ENCODE measurements around the gene SMARCE1. TPM values are rescaled to one million over a fixed set of nuclear protein-coding genes. Genes with fewer than 3 reads are reported as not detected.

Gene SMARCE1
- total RNA-seq, 1 donor from 2014 or later, result 93.1 TPM

DNA sequence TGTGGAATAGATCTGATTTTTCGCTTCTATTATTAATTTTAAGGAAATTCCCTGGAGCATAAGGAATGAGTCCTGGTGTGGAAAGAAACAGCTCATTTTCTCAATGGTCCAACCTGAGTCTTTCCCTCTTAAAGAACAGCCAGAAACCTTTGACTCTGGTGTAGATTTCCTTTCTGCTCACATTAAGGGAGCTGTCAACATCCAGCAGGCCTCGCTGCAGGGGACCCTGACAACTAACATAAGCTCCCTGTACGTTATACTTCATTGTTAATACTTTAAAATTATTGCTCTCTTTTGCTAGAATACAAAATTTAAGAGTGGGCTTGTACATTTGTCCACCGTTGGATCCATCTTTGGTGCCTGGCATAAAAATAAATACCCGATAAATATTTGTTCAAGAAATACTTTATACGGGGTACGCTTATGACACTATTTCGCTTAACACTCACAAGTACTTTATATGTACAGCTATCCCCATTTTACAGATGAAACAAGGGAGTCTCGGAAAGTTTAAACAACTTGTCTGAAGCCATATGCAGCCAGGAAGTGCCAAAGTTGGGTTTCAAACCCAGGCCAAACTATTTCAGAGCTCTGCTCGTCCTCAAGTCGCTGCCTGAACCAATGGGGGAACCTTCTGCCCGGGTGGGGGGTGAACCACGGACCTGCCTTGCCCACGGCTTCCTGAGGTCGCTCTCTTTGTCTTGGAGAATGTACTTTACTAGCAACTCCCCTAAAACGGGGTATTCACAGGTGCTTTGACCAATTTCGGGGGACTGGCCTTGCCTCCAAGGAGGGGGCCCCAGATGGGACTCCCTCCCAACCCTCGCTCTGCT is 611 bp downstream of the SMARCE1 start:
- peak overlapping the region; percentile 94 for H3K4me3 Mint-ChIP-seq (ENCODE audit: unreplicated experiment)
- DNase-seq (ENCODE audit: low spot score), result no peak
- H3K36me3 Mint-ChIP-seq (ENCODE audit: low read depth), result peaks cover 16% of the 10 kb centered on the region
- TF ChIP-seq, protein P1, sequence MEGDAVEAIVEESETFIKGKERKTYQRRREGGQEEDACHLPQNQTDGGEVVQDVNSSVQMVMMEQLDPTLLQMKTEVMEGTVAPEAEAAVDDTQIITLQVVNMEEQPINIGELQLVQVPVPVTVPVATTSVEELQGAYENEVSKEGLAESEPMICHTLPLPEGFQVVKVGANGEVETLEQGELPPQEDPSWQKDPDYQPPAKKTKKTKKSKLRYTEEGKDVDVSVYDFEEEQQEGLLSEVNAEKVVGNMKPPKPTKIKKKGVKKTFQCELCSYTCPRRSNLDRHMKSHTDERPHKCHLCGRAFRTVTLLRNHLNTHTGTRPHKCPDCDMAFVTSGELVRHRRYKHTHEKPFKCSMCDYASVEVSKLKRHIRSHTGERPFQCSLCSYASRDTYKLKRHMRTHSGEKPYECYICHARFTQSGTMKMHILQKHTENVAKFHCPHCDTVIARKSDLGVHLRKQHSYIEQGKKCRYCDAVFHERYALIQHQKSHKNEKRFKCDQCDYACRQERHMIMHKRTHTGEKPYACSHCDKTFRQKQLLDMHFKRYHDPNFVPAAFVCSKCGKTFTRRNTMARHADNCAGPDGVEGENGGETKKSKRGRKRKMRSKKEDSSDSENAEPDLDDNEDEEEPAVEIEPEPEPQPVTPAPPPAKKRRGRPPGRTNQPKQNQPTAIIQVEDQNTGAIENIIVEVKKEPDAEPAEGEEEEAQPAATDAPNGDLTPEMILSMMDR (IDR thresholded peaks at IDR 0.05), result no peak
- no peaks in the 10 kb centered on the region for H3K9me3 Mint-ChIP-seq (ENCODE audit: low read depth)
- H3K4me1 Mint-ChIP-seq (ENCODE audit: low read depth), result peaks cover 32% of the 10 kb centered on the region
- H3K27me3 Mint-ChIP-seq (ENCODE audit: low read depth), result no peaks in the 10 kb centered on the region
- H3K27ac Mint-ChIP-seq (ENCODE audit: unreplicated experiment), result peak overlapping the region; percentile 99

DNA sequence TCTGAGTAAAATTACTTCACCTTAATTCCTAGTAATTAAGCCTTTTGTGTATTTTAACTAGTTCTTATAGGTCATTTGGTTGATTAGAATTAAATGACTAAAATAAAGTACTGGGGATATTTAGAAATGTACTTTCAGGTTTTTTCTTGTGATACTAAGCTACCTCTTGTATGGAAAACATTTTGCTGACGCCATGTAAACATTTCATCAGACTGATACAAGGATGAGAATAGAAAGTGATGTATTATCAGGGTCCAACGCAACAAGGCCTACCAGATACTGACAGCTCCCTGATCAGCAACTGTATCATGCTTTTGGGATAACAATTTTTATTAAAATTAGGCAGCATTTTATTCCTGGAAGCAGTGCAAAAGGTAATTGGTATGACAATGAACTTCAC is 1.7 kb downstream of the SMARCE1 start:
- no peaks in the 10 kb centered on the region for H3K9me3 Mint-ChIP-seq (ENCODE audit: low read depth)
- peaks cover 22% of the 10 kb centered on the region for H3K36me3 Mint-ChIP-seq (ENCODE audit: low read depth)
- H3K27me3 Mint-ChIP-seq (ENCODE audit: low read depth), result no peaks in the 10 kb centered on the region
- no peak for DNase-seq (ENCODE audit: low spot score)
- peaks cover 35% of the 10 kb centered on the region for H3K4me1 Mint-ChIP-seq (ENCODE audit: low read depth)
- H3K4me3 Mint-ChIP-seq (ENCODE audit: unreplicated experiment), result no peak overlapping the region
- TF ChIP-seq, protein P1 (IDR thresholded peaks at IDR 0.05), result no peak
- no peak overlapping the region for H3K27ac Mint-ChIP-seq (ENCODE audit: unreplicated experiment)

DNA sequence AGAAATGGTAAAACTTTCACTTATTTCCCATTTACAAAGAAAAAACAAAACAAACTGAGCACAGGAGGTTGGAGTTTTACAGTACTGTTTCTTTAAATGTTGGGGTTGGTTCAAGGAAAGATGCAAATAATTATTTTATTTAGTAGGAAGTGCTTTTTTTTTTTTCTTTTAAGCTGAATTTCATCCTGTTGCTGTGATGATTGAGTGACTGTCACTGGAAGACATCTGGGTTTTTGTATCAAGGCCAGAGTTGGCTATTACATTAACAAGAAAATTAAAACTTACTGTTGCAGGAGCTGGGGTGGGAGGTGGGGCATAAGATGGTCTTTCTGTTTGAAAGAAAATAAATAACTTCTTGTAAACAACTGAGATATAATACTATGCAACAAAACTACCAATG is 2.3 kb downstream of the SMARCE1 start:
- TF ChIP-seq, protein P1 (IDR thresholded peaks at IDR 0.05), result no peak
- no peak for DNase-seq (ENCODE audit: low spot score)
- Mint-ChIP-seq H3K4me3 (ENCODE audit: unreplicated experiment) (no peak overlapping the region), H3K27ac (ENCODE audit: unreplicated experiment) (no peak overlapping the region), H3K36me3 (ENCODE audit: low read depth) (peaks cover 24% of the 10 kb centered on the region), H3K4me1 (ENCODE audit: low read depth) (peaks cover 35% of the 10 kb centered on the region), H3K27me3 (ENCODE audit: low read depth) (no peaks in the 10 kb centered on the region), H3K9me3 (ENCODE audit: low read depth) (no peaks in the 10 kb centered on the region)

DNA sequence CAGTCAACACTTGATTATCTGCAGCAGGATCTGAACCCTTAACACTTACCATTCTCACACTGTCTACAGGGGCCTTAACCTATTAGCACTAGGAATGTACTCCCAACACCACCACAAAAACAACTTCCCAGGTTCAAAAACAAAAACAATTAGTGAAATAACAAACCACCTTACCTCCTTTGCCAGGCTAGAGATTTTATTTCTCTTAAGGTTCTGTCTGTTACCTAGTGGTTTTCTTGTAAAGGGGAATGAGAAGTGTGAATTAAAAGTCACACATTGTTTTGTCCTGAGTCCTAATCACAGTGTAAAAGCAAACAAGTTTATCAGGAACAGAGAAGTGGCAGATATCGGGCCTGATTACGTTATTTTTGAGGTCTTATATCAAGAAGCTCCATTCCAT is 9.7 kb downstream of the SMARCE1 start:
- no peak overlapping the region for H3K4me3 Mint-ChIP-seq (ENCODE audit: unreplicated experiment)
- peaks cover 11% of the 10 kb centered on the region for H3K4me1 Mint-ChIP-seq (ENCODE audit: low read depth)
- TF ChIP-seq, protein P1 (IDR thresholded peaks at IDR 0.05), result no peak
- no peaks in the 10 kb centered on the region for H3K27me3 Mint-ChIP-seq (ENCODE audit: low read depth)
- H3K27ac Mint-ChIP-seq (ENCODE audit: unreplicated experiment), result no peak overlapping the region
- no peak for DNase-seq (ENCODE audit: low spot score)
- H3K36me3 Mint-ChIP-seq (ENCODE audit: low read depth), result peaks cover 42% of the 10 kb centered on the region
- H3K9me3 Mint-ChIP-seq (ENCODE audit: low read depth), result no peaks in the 10 kb centered on the region

DNA sequence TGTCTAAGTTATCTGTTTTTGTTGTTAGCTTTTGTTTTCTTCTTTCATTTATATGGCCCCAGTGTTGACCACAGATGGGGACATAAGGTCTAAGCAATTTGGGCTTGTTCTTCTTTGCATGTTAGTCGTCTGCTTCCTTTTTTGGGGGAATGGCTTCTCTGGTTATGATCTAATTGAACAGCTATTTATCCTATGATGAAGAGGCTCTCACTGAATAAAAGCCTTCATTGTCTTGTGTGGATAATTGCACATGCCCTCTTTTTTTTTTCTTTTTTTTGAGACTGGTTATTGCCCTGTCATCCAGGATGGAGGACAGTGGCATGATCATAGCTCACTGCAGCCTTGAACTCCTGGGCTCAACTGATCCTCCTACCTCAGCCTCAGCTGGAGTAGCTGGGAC is 13.7 kb downstream of the SMARCE1 start:
- no peak for DNase-seq (ENCODE audit: low spot score)
- H3K27ac Mint-ChIP-seq (ENCODE audit: unreplicated experiment), result no peak overlapping the region
- H3K36me3 Mint-ChIP-seq (ENCODE audit: low read depth), result peaks cover 53% of the 10 kb centered on the region
- H3K9me3 Mint-ChIP-seq (ENCODE audit: low read depth), result no peaks in the 10 kb centered on the region
- H3K4me1 Mint-ChIP-seq (ENCODE audit: low read depth), result peaks cover 3% of the 10 kb centered on the region
- TF ChIP-seq, protein P1 (IDR thresholded peaks at IDR 0.05), result no peak
- H3K4me3 Mint-ChIP-seq (ENCODE audit: unreplicated experiment), result no peak overlapping the region
- H3K27me3 Mint-ChIP-seq (ENCODE audit: low read depth), result no peaks in the 10 kb centered on the region
